H1 (cell line): ENCODE data around the gene RAD51B. TPM values are rescaled to one million over a fixed set of nuclear protein-coding genes. Genes with fewer than 3 reads are reported as not detected.
A peak's percentile ranks its signal among the peaks of the same experiment; 100 is the strongest.

Experiments
- CTCF ChIA-PET: fragments of 300-600 bp; sonication (Branson Sonifier 250); formaldehyde crosslinking; loops from one replicate; lab custom pipeline; 2021; ENCODE audit not compliant: partially characterized antibody; lab: Charles Lee
- POLR2A ChIA-PET: fragments of 300-600 bp; sonication (Branson Sonifier 250); formaldehyde crosslinking; loops from one replicate; lab custom pipeline; 2021; ENCODE audit warnings: inconsistent platforms; ENCODE audit not compliant: partially characterized antibody; lab: Charles Lee
- DNase-seq, 2 experiments: peaks; one replicate each; pipeline versions ENCODE4 v3.0.0 to v3.0.0-alpha.2; 2010 to 2022; ENCODE audit warnings: low spot score in 2 of 2, low read depth in 1 of 2, mixed read lengths in 1 of 2
- FAIRE-seq: peaks from 2 replicates; lab custom pipeline; 2011; peaks lifted over from hg19 to GRCh38; lab: Jason Lieb, UNC
- H2AFZ ChIP-seq: 2 replicates; pipeline ENCODE4 v1.8.1; 2012; ENCODE audit warnings: low read length, inconsistent platforms
- H2AK5ac ChIP-seq: 2 replicates; pipeline ENCODE4 v1.6.1; 2013; ENCODE audit warnings: low read depth, low read length
- H2BK120ac ChIP-seq: replicated peaks from 2 replicates; pipeline ENCODE3; 2013; ENCODE audit warnings: low read depth, low read length, inconsistent platforms
- H2BK12ac ChIP-seq: 2 replicates; pipeline ENCODE4 v1.6.1; 2013; ENCODE audit warnings: low read depth, low read length
- H2BK15ac ChIP-seq: 2 replicates; pipeline ENCODE4 v1.6.1; 2013; ENCODE audit warnings: low read length
- H2BK20ac ChIP-seq: 2 replicates; pipeline ENCODE4 v1.6.1; 2013; ENCODE audit warnings: low read length
- H2BK5ac ChIP-seq: 2 replicates; pipeline ENCODE4 v1.6.1; 2013; ENCODE audit warnings: low read depth, low read length
- H3K14ac ChIP-seq: 2 replicates; pipeline ENCODE4 v1.6.1; 2013; ENCODE audit warnings: inconsistent platforms; ENCODE audit not compliant: insufficient read length
- H3K18ac ChIP-seq: 2 replicates; pipeline ENCODE4 v1.6.1; 2013; ENCODE audit warnings: low read length; ENCODE audit errors: extremely low read depth
- H3K23ac ChIP-seq: 2 replicates; pipeline ENCODE4 v1.6.1; 2013; ENCODE audit warnings: inconsistent platforms; ENCODE audit not compliant: insufficient read length
- H3K23me2 ChIP-seq: 2 replicates; pipeline ENCODE4 v1.6.1; 2013; ENCODE audit warnings: low read depth, low read length
- H3K27ac ChIP-seq: 2 replicates; pipeline ENCODE4 v1.6.1; 2011; ENCODE audit warnings: low read depth, low read length, inconsistent platforms
- H3K27me3 ChIP-seq, 4 experiments: replicated peaks in 1 of 4; 1 replicate in 1 of 4; 2 replicates in 3 of 4; pipeline versions ENCODE4 v1.6.1 to v1.8.1; 2011 to 2013; ENCODE audit warnings: low read length in 3 of 4, mild to moderate bottlenecking in 3 of 4, inconsistent platforms in 2 of 4, mixed read lengths in 2 of 4, moderate library complexity in 1 of 4; ENCODE audit not compliant: control insufficient read depth in 3 of 4, insufficient read depth in 3 of 4; ENCODE audit errors: extremely low read depth in 1 of 4
- H3K36me3 ChIP-seq, 4 experiments: 2 replicates each; pipeline versions ENCODE4 v1.6.1 to v1.8.1; 2011 to 2013; ENCODE audit warnings: mild to moderate bottlenecking in 4 of 4, low read length in 3 of 4, moderate library complexity in 2 of 4, control low read depth in 1 of 4, inconsistent platforms in 1 of 4; ENCODE audit not compliant: insufficient read depth in 4 of 4, control insufficient read depth in 2 of 4
- H3K4ac ChIP-seq: replicated peaks from 2 replicates; pipeline ENCODE3; 2013; ENCODE audit warnings: low read length, low read depth, mixed read lengths, inconsistent platforms; ENCODE audit not compliant: insufficient read length
- H3K4me1 ChIP-seq, 4 experiments: replicated peaks in 1 of 4; 1 replicate in 1 of 4; 2 replicates in 3 of 4; pipeline versions ENCODE4 v1.6.1 to v1.8.1; 2011 to 2013; ENCODE audit warnings: low read length in 3 of 4, inconsistent platforms in 2 of 4, mixed read lengths in 1 of 4; ENCODE audit not compliant: insufficient read depth in 4 of 4, control insufficient read depth in 3 of 4
- H3K4me2 ChIP-seq, 2 experiments: 2 replicates each; pipeline versions ENCODE4 v1.6.1 to v1.8.1; 2011 to 2013; ENCODE audit warnings: low read depth in 2 of 2, low read length in 2 of 2, control low read depth in 1 of 2, inconsistent platforms in 1 of 2, mild to moderate bottlenecking in 1 of 2; ENCODE audit not compliant: insufficient read depth in 1 of 2
- H3K4me3 ChIP-seq, 4 experiments: fragments of 200-600, 300-600 bp in 1 of 4; sonication (generic), shearing (Covaris generic), sonication (Bioruptor Twin) in 1 of 4; 2 replicates each; pipeline versions ENCODE4 v1.5.1 to v1.8.1; 2011 to 2016; ENCODE audit warnings: low read length in 4 of 4, low read depth in 3 of 4, control low read depth in 2 of 4, inconsistent platforms in 2 of 4, mild to moderate bottlenecking in 2 of 4, mixed read lengths in 1 of 4, moderate library complexity in 1 of 4; ENCODE audit not compliant: insufficient read depth in 2 of 4; ENCODE audit errors: extremely low read depth in 1 of 4
- H3K56ac ChIP-seq: replicated peaks from 2 replicates; pipeline ENCODE3; 2013; ENCODE audit warnings: low read depth, mild to moderate bottlenecking, mixed read lengths, low read length, inconsistent platforms; ENCODE audit not compliant: insufficient read length
- H3K79me1 ChIP-seq: 2 replicates; pipeline ENCODE4 v1.6.1; 2013; ENCODE audit warnings: low read depth, low read length, control low read depth
- H3K79me2 ChIP-seq, 2 experiments: 2 replicates each; pipeline versions ENCODE4 v1.6.1 to v1.8.1; 2012 to 2013; ENCODE audit warnings: low read length in 2 of 2, mild to moderate bottlenecking in 2 of 2, inconsistent platforms in 1 of 2; ENCODE audit not compliant: insufficient read depth in 2 of 2, control insufficient read depth in 1 of 2
- H3K9ac ChIP-seq, 4 experiments: replicated peaks in 1 of 4; 1 replicate in 1 of 4; 2 replicates in 3 of 4; pipeline versions ENCODE4 v1.6.1 to v1.8.1; 2011 to 2013; ENCODE audit warnings: low read depth in 3 of 4, low read length in 3 of 4, control low read depth in 2 of 4, mild to moderate bottlenecking in 2 of 4, moderate library complexity in 2 of 4, inconsistent platforms in 1 of 4; ENCODE audit errors: extremely low read depth in 1 of 4
- H3K9me3 ChIP-seq, 2 experiments: 2 replicates each; pipeline versions ENCODE4 v1.6.1 to v1.8.1; 2012 to 2013; ENCODE audit warnings: mild to moderate bottlenecking in 2 of 2, moderate library complexity in 2 of 2, control low read depth in 1 of 2, inconsistent platforms in 1 of 2, low read depth in 1 of 2, low read length in 1 of 2, mixed read lengths in 1 of 2; ENCODE audit not compliant: insufficient read depth in 2 of 2
- H4K20me1 ChIP-seq, 2 experiments: replicated peaks in 1 of 2; 2 replicates each; pipeline versions ENCODE3 to v1.8.1; 2011 to 2013; ENCODE audit warnings: inconsistent platforms in 2 of 2, low read length in 2 of 2, mild to moderate bottlenecking in 1 of 2; ENCODE audit not compliant: insufficient read depth in 2 of 2, control insufficient read depth in 1 of 2
- H4K5ac ChIP-seq: 2 replicates; pipeline ENCODE4 v1.6.1; 2013; ENCODE audit warnings: low read length, low read depth, mixed read lengths, inconsistent platforms; ENCODE audit not compliant: insufficient read length
- H4K8ac ChIP-seq: 2 replicates; pipeline ENCODE4 v1.8.0; 2013; ENCODE audit warnings: mild to moderate bottlenecking, moderate library complexity, low read length, inconsistent platforms; ENCODE audit not compliant: insufficient read depth; ENCODE audit errors: extremely low read depth
- H4K91ac ChIP-seq: replicated peaks from 2 replicates; pipeline ENCODE3; 2013; ENCODE audit warnings: low read length, mixed read lengths, inconsistent platforms; ENCODE audit not compliant: insufficient read length
- WGBS, 2 experiments: shearing (Covaris generic) in 1 of 2; methylation state at CpG; one replicate each; pipeline versions ENCODE4 v1.1.6 to v1.1.7; 2013 to 2015; ENCODE audit warnings: low lambda C conversion rate in 2 of 2, mixed read lengths in 2 of 2, inconsistent platforms in 1 of 2, low coverage in 1 of 2, missing lambda C conversion rate in 1 of 2; ENCODE audit not compliant: insufficient replicate concordance in 2 of 2, insufficient coverage in 1 of 2, insufficient read length in 1 of 2; ENCODE audit errors: extremely low coverage in 1 of 2, missing lambda C conversion rate in 1 of 2; 5-methylcytosine and 5-hydroxymethylcytosine counted together
- polyA plus RNA-seq, 7 experiments: library from polyadenylated mRNA; depleted of rRNA in 3 of 7; stranded (reverse) in 5 of 7; unstranded in 2 of 7; fragments of >200 nt in 5 of 7; fragments of 200-250 nt in 2 of 7; gene quantifications; 1 replicate in 5 of 7; 2 replicates in 1 of 7; 4 replicates in 1 of 7; pipeline versions ENCODE4 v1.2.1 to v1.2.3, GENCODE V29; 2011 to 2013; ENCODE audit warnings: missing spikeins in 2 of 7, mixed read lengths in 2 of 7
- total RNA-seq: library from RNA; stranded (reverse); fragmentation: NEBNext Ultra II Directional; extraction: Animal tissue kit (Norgen Biotek cat#: 25700); gene quantifications from 2 replicates; pipeline ENCODE4 v1.2.1, GENCODE V29; 2021

The RAD51B gene
- total and polyA plus RNA-seq, 2 of the 8 experiments (the other 6 are each of a cell fraction or from before 2014, with no cell fraction given) = 3.9 to 14.9 TPM

- Histone ChIP-seq H3K4ac (no peak overlapping the region), H3K27me3 (no peaks in the 10 kb centered on the region), H3K4me3 (no peak overlapping the region), H3K56ac (no peak overlapping the region), H3K9ac (no peak overlapping the region), H3K9me3 (no peaks in the 10 kb centered on the region), H3K79me2 (no peaks in the 10 kb centered on the region), H2AK5ac (0 out of 2 replicates have a peak overlapping the region, but pooled peaks have one; percentile 31), H3K23ac (no peak overlapping the region), H2BK5ac (no peak overlapping the region), H3K79me1 (no peaks in the 10 kb centered on the region; the same call in 1 of the 2 replicates), H3K14ac (no peak overlapping the region), H3K4me1 (peaks cover 6 to 16% (median 9%) of the 10 kb centered on the region in 4 experiments; a peak in 5 of 7 replicates), H4K91ac (no peak overlapping the region), H4K5ac (no peak overlapping the region), H2AFZ (no peak overlapping the region), H2BK120ac (no peak overlapping the region), H2BK12ac (no peak overlapping the region), H3K36me3 (no peaks in the 10 kb centered on the region), H3K18ac (no peak overlapping the region), H4K8ac (no peak overlapping the region), H2BK15ac (no peak overlapping the region), H2BK20ac (no peak overlapping the region), H3K23me2 (peaks cover 5% of the 10 kb centered on the region; the same call in 1 of the 2 replicates), H4K20me1 (no peaks in the 10 kb centered on the region), H3K27ac (no peak overlapping the region), H3K4me2 (no peak overlapping the region)
- CTCF ChIA-PET = interaction anchor here (1.0 to 1.8 kb wide), 3 partner anchors 12 to 217 kb away, joined by 3 to 6 read pairs (median 4); no protein-coding TSS in a partner anchor
- WGBS, 2 experiments = 86% methylated on average over 1 of the region's 1 CpG; no CpG with 5 or more reads in 1 of the 2 experiments
- POLR2A ChIA-PET = interaction anchor here (1.2 to 1.6 kb wide), 2 partner anchors 10 to 20 kb away, joined by 3 to 5 read pairs; no protein-coding TSS in a partner anchor
- FAIRE-seq (no peak), DNase-seq (peak in 1 of 2 experiments; percentile 23)
Measured at GRCh38 chr14:68626386-68626785, 806.8 kb downstream of the RAD51B start.
